HUES6 (cell line): ENCODE results near the gene LRCOL1.
"Not testable (repeated sequence)": the region's sequence is repeated elsewhere in the genome, so short reads cannot be mapped to it uniquely, and the experiment has no call there.

Experiments
- H3K27ac ChIP-seq: 2 replicates; pipeline ENCODE4 v1.7.0; 2013; ENCODE audit warnings: low read depth, mild to moderate bottlenecking, low read length, inconsistent platforms
- H3K27me3 ChIP-seq: 2 replicates; pipeline ENCODE4 v1.6.1; 2013; ENCODE audit warnings: low read length; ENCODE audit not compliant: control insufficient read depth, insufficient read depth
- H3K36me3 ChIP-seq: 2 replicates; pipeline ENCODE4 v1.6.1; 2013; ENCODE audit warnings: low read length; ENCODE audit not compliant: control insufficient read depth, insufficient read depth
- H3K4me1 ChIP-seq: 2 replicates; pipeline ENCODE4 v1.6.1; 2013; ENCODE audit warnings: low read length; ENCODE audit not compliant: control insufficient read depth, insufficient read depth
- H3K4me3 ChIP-seq: 2 replicates; pipeline ENCODE4 v1.5.1; 2013; ENCODE audit warnings: low read depth, low read length
- H3K9ac ChIP-seq: one replicate; pipeline ENCODE4 v1.6.1; 2013; ENCODE audit warnings: mild to moderate bottlenecking, low read length
- H3K9me3 ChIP-seq: 2 replicates; pipeline ENCODE4 v1.6.1; 2013; ENCODE audit warnings: low read depth, low read length; ENCODE audit not compliant: control insufficient read depth, insufficient read depth

LRCOL1 gene

GRCh38 chr12:132604668-132605441 lies 5.5 kb downstream of the LRCOL1 start:
- Histone ChIP-seq H3K9me3 (no peaks in the 10 kb centered on the region), H3K4me3 (no peak overlapping the region), H3K36me3 (no peaks in the 10 kb centered on the region), H3K27me3 (peaks cover 100% of the 10 kb centered on the region), H3K4me1 (peaks cover 25% of the 10 kb centered on the region; the same call in 1 of the 2 replicates), H3K9ac (no peak overlapping the region), H3K27ac (no peak overlapping the region)

DNA sequence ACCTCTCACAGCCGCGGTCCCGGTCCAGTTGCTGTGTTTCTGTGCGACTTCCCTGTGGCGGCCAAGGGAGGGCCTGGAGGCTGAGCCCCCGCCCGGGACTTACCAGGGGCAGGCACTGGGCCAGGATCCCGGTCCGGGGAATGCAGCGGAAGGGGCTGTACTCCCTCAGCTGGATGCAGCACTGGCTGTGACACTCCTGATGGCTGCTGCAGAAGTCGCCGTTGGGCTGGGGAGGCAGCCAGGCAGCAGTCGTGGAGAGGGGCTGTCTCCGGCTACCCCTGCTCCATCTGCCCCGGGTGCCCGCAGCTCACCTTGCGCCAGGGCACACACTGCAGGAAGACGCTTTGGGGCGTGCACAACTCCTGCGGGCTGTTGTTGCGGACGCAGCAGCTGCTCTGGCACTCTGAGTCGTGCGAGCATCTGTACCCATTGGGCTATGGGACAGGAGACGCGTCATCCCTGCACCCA lies 6.2 kb downstream of the LRCOL1 start:
- H3K4me1 ChIP-seq: peaks cover 25% of the 10 kb centered on the region; the same call in 1 of the 2 replicates
- H3K36me3 ChIP-seq: no peaks in the 10 kb centered on the region
- H3K27me3 ChIP-seq: peaks cover 98% of the 10 kb centered on the region
- H3K4me3 ChIP-seq: no peak overlapping the region; the same call in 1 of the 2 replicates
- H3K9me3 ChIP-seq: no peaks in the 10 kb centered on the region
- no peak overlapping the region for H3K27ac ChIP-seq
- H3K9ac ChIP-seq: no peak overlapping the region

DNA sequence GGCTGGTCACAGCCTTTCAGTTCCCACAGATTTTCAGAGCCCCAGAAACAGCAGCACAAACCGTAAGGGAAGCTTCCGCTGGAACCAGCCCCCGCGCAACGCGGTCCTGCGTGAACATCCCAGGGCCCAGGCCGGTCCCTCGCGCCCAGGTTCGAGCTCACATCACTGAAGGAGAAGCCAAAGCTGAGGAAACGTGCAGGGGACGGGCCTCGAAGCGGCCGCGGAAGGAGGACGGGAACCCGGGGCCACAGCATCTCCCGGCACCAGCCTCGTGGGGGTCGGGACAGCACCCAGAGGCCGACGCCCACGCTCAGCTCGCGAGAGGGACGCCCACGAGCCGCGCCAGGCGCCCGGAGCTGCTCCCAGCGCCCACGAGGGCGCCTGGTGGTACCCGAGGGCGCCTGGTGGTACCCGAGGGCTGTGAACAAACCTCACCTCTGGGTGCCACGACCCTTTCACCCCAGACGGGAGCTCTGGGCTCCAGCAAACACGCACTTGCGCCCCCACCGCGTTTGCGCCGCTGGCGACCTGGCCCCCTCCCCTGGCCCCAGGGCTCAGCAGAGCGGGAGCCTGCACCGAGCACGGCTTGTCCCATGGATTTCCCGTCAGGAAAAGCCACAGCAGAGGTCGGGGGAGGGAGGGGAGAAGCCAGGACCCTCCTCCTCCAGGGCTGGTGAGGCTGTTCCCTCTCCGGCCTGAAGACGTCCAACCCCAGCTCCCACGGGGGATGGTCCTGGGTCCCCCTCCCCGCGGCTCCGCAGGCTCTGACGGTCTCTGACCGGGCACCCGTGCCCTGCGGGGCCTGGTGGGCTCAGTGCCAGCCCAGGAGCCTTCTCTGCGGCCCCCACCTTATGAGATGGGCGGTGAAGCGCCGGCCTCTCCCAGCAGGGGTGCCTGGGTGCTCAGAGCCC lies 6.9 kb downstream of the LRCOL1 start:
- peaks cover 27% of the 10 kb centered on the region; the same call in 1 of the 2 replicates for H3K4me1 ChIP-seq
- H3K27me3 ChIP-seq: peaks cover 95% of the 10 kb centered on the region
- H3K9me3 ChIP-seq: no peaks in the 10 kb centered on the region
- H3K36me3 ChIP-seq: no peaks in the 10 kb centered on the region
- no peak overlapping the region for H3K9ac ChIP-seq
- H3K27ac ChIP-seq: no peak overlapping the region
- no peak overlapping the region; the same call in 1 of the 2 replicates for H3K4me3 ChIP-seq

- Histone ChIP-seq H3K4me1 (peaks cover 27% of the 10 kb centered on the region; the same call in 1 of the 2 replicates), H3K27ac (no peak overlapping the region), H3K9me3 (no peaks in the 10 kb centered on the region), H3K27me3 (peaks cover 88% of the 10 kb centered on the region), H3K36me3 (no peaks in the 10 kb centered on the region), H3K9ac (no peak overlapping the region), H3K4me3 (no peak overlapping the region; the same call in 1 of the 2 replicates)
Observed at GRCh38 chr12:132602572-132603239, 7.7 kb downstream of the LRCOL1 start.

DNA sequence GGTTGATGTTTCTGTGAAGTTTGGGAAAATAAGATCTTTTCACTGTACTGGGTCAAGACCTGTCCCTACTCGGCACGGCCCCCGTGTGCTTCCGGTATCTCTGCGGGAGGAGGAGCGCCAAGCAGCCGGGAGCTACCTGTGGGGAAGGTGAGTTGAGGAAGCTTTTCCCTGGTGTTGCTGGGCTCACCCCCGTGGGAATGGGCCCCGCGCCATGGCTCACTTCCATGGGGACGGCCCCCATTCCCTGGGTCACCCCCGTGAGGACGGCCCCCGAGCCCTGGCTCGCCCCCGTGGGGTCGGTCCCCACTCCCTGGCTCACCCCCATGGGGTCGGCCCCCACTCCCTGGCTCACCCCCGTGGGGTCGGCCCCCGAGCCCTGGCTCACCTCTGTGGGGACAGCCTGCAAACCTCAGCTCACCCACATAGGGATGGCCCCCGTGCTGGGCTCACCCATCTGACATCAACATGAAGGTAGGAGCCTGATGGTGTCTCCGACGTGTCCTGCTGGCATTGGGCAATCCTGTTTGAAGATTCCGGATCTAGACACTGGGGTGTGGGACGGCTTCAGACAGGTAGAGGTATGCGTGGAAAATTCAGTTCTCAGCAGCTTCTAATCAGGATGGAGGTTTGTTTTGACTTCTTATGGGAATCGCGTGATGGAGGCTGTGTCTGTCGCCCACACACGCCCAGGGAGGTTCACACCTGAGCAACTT lies 9.1 kb downstream of the LRCOL1 start:
- Histone ChIP-seq H3K9me3 (no peaks in the 10 kb centered on the region), H3K27ac (no peak overlapping the region), H3K4me1 (peaks cover 27% of the 10 kb centered on the region; the same call in 1 of the 2 replicates), H3K36me3 (no peaks in the 10 kb centered on the region), H3K9ac (no peak overlapping the region), H3K4me3 (peak overlapping the region; percentile 44; the same call in 1 of the 2 replicates), H3K27me3 (peaks cover 87% of the 10 kb centered on the region)

GRCh38 chr12:132600048-132601032 lies 10.0 kb downstream of the LRCOL1 start:
- Histone ChIP-seq H3K9me3 (no peaks in the 10 kb centered on the region), H3K36me3 (no peaks in the 10 kb centered on the region), H3K9ac (no peak overlapping the region), H3K27me3 (peaks cover 87% of the 10 kb centered on the region), H3K27ac (no peak overlapping the region), H3K4me1 (peaks cover 31% of the 10 kb centered on the region; the same call in 1 of the 2 replicates), H3K4me3 (peak overlapping the region; percentile 44)

- H3K9me3 ChIP-seq, H3K4me3 ChIP-seq, H3K27ac ChIP-seq, H3K9ac ChIP-seq, H3K36me3 ChIP-seq: not testable (repeated sequence)
- Histone ChIP-seq H3K4me1 (peaks cover 31% of the 10 kb centered on the region; the same call in 1 of the 2 replicates), H3K27me3 (peaks cover 84% of the 10 kb centered on the region)
Observed at GRCh38 chr12:132599502-132599901, 10.9 kb downstream of the LRCOL1 start.

GRCh38 chr12:132597333-132598316 lies 12.8 kb downstream of the LRCOL1 start:
- H3K9me3 ChIP-seq: no peaks in the 10 kb centered on the region
- H3K4me1 ChIP-seq: peaks cover 20% of the 10 kb centered on the region
- H3K9ac ChIP-seq: no peak overlapping the region
- no peak overlapping the region for H3K27ac ChIP-seq
- no peaks in the 10 kb centered on the region for H3K36me3 ChIP-seq
- H3K27me3 ChIP-seq: peaks cover 82% of the 10 kb centered on the region
- H3K4me3 ChIP-seq: peak overlapping the region; percentile 43

DNA sequence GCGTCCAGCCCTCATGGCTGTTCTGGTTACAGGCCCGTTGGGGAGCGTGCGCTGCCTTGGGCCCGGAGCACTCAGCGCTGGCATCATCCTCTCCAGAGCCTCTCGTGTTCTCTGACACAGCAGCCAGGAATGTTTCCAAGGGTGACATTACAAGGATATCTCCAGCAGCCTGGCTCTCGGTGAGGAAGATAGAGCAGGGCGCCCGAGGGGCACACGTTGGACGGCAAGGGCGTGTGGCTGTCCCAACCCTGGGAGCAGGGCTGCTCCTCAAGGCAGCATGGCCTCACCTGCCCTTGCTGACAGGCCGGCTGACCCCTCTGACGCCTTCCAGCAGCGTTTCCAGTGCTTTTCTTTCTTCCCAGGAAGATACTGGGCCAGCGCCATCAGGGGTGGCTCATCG lies 14.4 kb downstream of the LRCOL1 start:
- Histone ChIP-seq H3K9ac (no peak overlapping the region), H3K27ac (no peak overlapping the region), H3K9me3 (no peaks in the 10 kb centered on the region), H3K4me1 (peaks cover 14% of the 10 kb centered on the region), H3K4me3 (no peak overlapping the region), H3K27me3 (peaks cover 81% of the 10 kb centered on the region), H3K36me3 (no peaks in the 10 kb centered on the region)
